PC-9 (cell line): ENCODE results near the gene CNTNAP2. TPM values are rescaled to one million over a fixed set of nuclear protein-coding genes. Genes with fewer than 3 reads are reported as not detected.

ENCODE experiments used
- BruUV-seq: library from RNA; stranded (reverse); fragments of 400-500 nt; replicated peaks from 2 replicates; lab custom pipeline; 2021; lab: Mats Ljungman, UMichigan
- CTCF ChIA-PET: fragments of 300-600 bp; sonication (Branson Sonifier 250); formaldehyde crosslinking; loops from one replicate; lab custom pipeline; 2022; ENCODE audit warnings: antibody characterized with exemption; lab: Charles Lee
- POLR2A ChIA-PET: fragments of 300-600 bp; sonication (Branson Sonifier 250); formaldehyde crosslinking; loops from one replicate; lab custom pipeline; 2022; ENCODE audit warnings: antibody characterized with exemption; ENCODE audit not compliant: unreplicated experiment; lab: Charles Lee
- DNase-seq, 2 experiments: peaks; one replicate each; pipeline versions ENCODE4 v3.0.0 to v3.0.0-alpha.2; 2015 to 2022; ENCODE audit warnings: mixed read lengths in 1 of 2
- H2AFZ ChIP-seq: fragments of 200-600 bp; sonication (generic); 2 replicates; pipeline ENCODE4 v1.8.1; 2017; ENCODE audit warnings: antibody characterized with exemption
- H3F3A ChIP-seq: fragments of 200-600 bp; sonication (generic); 2 replicates; pipeline ENCODE4 v1.8.1; 2017; ENCODE audit warnings: antibody characterized with exemption, mild to moderate bottlenecking, low read depth; ENCODE audit not compliant: insufficient read depth
- H3K27ac ChIP-seq: fragments of 200-600 bp; sonication (generic); 2 replicates; pipeline ENCODE4 v1.6.1; 2016; ENCODE audit warnings: mixed run types
- H3K27me3 ChIP-seq: fragments of 200-600 bp; sonication (generic); 2 replicates; pipeline ENCODE4 v1.6.1; 2016; ENCODE audit warnings: low read depth, mixed run types; ENCODE audit not compliant: insufficient read depth
- H3K36me3 ChIP-seq: fragments of 200-600 bp; sonication (generic); 2 replicates; pipeline ENCODE4 v1.6.1; 2016; ENCODE audit warnings: low read depth, mixed run types
- H3K4me1 ChIP-seq: fragments of 200-600 bp; sonication (generic); replicated peaks from 2 replicates; pipeline ENCODE4 v1.6.1; 2016; ENCODE audit warnings: mixed run types; ENCODE audit not compliant: insufficient read depth
- H3K4me2 ChIP-seq: fragments of 200-600 bp; sonication (generic); 2 replicates; pipeline ENCODE4 v1.6.1; 2017; ENCODE audit warnings: mixed run types
- H3K4me3 ChIP-seq: fragments of 200-600 bp; sonication (generic); 2 replicates; pipeline ENCODE4 v1.6.1; 2016; ENCODE audit warnings: mixed run types
- H3K79me2 ChIP-seq: fragments of 200-600 bp; sonication (generic); 2 replicates; pipeline ENCODE4 v1.6.1; 2017; ENCODE audit warnings: low read depth, mixed run types
- H3K9me2 ChIP-seq: fragments of 200-600 bp; sonication (generic); 2 replicates; pipeline ENCODE4 v1.8.1; 2017; ENCODE audit warnings: mild to moderate bottlenecking; ENCODE audit not compliant: insufficient read depth
- H3K9me3 ChIP-seq: fragments of 200-600 bp; sonication (generic); 2 replicates; pipeline ENCODE4 v1.8.1; 2016; ENCODE audit warnings: low read depth; ENCODE audit not compliant: insufficient read depth
- H4K20me1 ChIP-seq: fragments of 200-600 bp; sonication (generic); 2 replicates; pipeline ENCODE4 v1.8.1; 2017; ENCODE audit not compliant: insufficient read depth
- EZH2 ChIP-seq: fragments of 200-600 bp; sonication (generic); IDR thresholded peaks from 2 replicates; pipeline ENCODE4 v1.8.0; 2017; ENCODE audit warnings: antibody characterized with exemption, low read depth
- intact Hi-C: fragments of 100-400 bp; cut with micrococcal nuclease; formaldehyde crosslinking; loops from one replicate; pipeline ENCODE4 v1.10.0; 2022; ENCODE audit not compliant: unreplicated experiment
- total RNA-seq: library from RNA; stranded (reverse); gene quantifications from 2 replicates; pipeline ENCODE4 v1.2.3, GENCODE V29; 2021
- TF ChIP-seq, protein P1 (sequence below): fragments of 200-600 bp; sonication (generic); conservative IDR thresholded peaks from 2 replicates; pipeline ENCODE4 v1.6.1; 2017; ENCODE audit warnings: mixed run types, antibody characterized with exemption, mild to moderate bottlenecking, moderate library complexity

The CNTNAP2 gene
- total RNA-seq, 1 experiment from 2014 or later, result not detected

DNA sequence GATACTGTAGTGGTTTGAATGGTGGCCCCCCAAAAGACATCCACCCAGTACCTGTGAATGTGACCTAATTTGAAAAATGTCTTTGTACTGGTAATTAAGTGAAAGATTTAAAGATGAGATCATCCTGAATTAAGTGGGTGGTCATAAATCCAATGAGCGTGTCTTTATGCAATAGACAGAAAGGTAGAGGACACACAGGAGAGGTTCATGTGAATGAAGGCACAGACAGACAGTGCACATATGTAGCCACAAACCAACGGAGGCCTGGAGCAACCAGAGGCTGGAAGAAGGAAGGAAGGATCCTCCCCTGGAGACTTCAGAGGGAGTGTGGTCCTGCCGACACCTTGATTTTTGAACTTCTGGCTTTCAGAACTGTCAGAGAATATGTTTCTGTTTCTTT is 160.3 kb downstream of the CNTNAP2 start:
- CTCF ChIA-PET, result interaction anchor here (0.6 kb wide), 1 partner anchor 1961 kb away, joined by 3 read pairs; no protein-coding TSS in a partner anchor
- POLR2A ChIA-PET, result no interaction called here
- Histone ChIP-seq H3K27me3 (no peaks in the 10 kb centered on the region; the same call in 1 of the 2 replicates), H3K9me2 (no peaks in the 10 kb centered on the region; the same call in 1 of the 2 replicates), H3K4me1 (no peaks in the 10 kb centered on the region), H4K20me1 (no peaks in the 10 kb centered on the region), H3K79me2 (no peaks in the 10 kb centered on the region), H3K4me2 (no peak overlapping the region), H3F3A (no peaks in the 10 kb centered on the region), H3K27ac (no peak overlapping the region), H2AFZ (no peak overlapping the region), H3K9me3 (no peaks in the 10 kb centered on the region), H3K36me3 (no peaks in the 10 kb centered on the region), H3K4me3 (no peak overlapping the region)
- intact Hi-C loops, result no loop called here
- no peak for DNase-seq
- no TSS peak for BruUV-seq
- TF ChIP-seq, protein P1, sequence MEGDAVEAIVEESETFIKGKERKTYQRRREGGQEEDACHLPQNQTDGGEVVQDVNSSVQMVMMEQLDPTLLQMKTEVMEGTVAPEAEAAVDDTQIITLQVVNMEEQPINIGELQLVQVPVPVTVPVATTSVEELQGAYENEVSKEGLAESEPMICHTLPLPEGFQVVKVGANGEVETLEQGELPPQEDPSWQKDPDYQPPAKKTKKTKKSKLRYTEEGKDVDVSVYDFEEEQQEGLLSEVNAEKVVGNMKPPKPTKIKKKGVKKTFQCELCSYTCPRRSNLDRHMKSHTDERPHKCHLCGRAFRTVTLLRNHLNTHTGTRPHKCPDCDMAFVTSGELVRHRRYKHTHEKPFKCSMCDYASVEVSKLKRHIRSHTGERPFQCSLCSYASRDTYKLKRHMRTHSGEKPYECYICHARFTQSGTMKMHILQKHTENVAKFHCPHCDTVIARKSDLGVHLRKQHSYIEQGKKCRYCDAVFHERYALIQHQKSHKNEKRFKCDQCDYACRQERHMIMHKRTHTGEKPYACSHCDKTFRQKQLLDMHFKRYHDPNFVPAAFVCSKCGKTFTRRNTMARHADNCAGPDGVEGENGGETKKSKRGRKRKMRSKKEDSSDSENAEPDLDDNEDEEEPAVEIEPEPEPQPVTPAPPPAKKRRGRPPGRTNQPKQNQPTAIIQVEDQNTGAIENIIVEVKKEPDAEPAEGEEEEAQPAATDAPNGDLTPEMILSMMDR, result no peak
- TF ChIP-seq EZH2, result no peak

DNA sequence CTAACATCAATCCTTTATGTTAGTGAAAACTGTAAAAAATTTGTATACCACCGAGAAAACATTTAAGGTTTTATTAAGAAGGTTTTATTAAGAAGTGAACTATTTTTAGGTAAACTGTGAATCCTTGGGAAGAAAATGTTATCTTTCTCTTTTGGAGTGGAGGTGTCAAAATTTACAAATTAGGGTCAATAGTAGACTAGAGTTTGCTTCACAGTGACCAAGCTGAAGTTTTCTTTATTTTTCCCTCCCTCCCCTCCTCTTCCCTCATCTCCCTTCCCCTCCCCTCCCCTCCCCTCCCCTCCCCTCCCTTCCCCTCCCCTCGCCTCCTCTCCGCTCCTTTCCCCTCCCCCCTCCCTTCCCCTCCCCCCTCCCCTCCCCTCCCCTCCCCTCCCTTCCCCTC is 168.8 kb downstream of the CNTNAP2 start:
- H3F3A ChIP-seq, result no peaks in the 10 kb centered on the region
- TF ChIP-seq, protein P1, result no peak
- TF ChIP-seq EZH2, result no peak
- intact Hi-C loops, result no loop called here
- H3K27ac ChIP-seq, result no peak overlapping the region
- H2AFZ ChIP-seq, result no peak overlapping the region
- no peaks in the 10 kb centered on the region for H3K79me2 ChIP-seq
- DNase-seq, result no peak
- H4K20me1 ChIP-seq, result no peaks in the 10 kb centered on the region
- no TSS peak for BruUV-seq
- H3K27me3 ChIP-seq, result no peaks in the 10 kb centered on the region; the same call in 1 of the 2 replicates
- no peaks in the 10 kb centered on the region for H3K4me1 ChIP-seq
- H3K4me2 ChIP-seq, result no peak overlapping the region
- CTCF ChIA-PET, result no interaction called here
- POLR2A ChIA-PET, result no interaction called here
- H3K4me3 ChIP-seq, result no peak overlapping the region
- H3K9me2 ChIP-seq, result no peaks in the 10 kb centered on the region; the same call in 1 of the 2 replicates
- no peaks in the 10 kb centered on the region for H3K9me3 ChIP-seq
- no peaks in the 10 kb centered on the region for H3K36me3 ChIP-seq

DNA sequence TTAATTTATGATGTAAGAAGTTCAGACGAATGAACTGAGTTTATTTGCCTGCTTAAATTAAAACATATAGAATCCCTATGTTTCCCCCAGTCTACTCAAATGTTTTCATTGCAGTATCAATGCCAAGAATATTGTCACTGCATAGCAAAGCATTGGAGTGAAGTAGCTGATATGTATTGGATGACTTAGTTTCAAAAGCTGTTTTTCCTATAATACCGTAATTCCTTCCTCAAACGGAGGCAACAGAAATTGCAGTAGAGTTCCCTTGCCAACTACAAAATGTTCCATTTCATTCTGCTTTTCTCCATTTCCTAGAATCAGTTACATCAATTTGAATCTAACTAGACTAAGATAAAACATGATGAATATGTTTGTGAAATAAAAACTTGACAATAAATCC is 174.1 kb downstream of the CNTNAP2 start:
- Histone ChIP-seq H3K9me3 (no peaks in the 10 kb centered on the region), H3F3A (no peaks in the 10 kb centered on the region), H4K20me1 (no peaks in the 10 kb centered on the region), H3K4me2 (no peak overlapping the region), H3K36me3 (no peaks in the 10 kb centered on the region), H3K4me3 (no peak overlapping the region), H3K27ac (no peak overlapping the region), H3K4me1 (no peaks in the 10 kb centered on the region), H3K27me3 (no peaks in the 10 kb centered on the region), H3K79me2 (no peaks in the 10 kb centered on the region), H3K9me2 (no peaks in the 10 kb centered on the region; the same call in 1 of the 2 replicates), H2AFZ (no peak overlapping the region)
- no peak for TF ChIP-seq EZH2
- TF ChIP-seq, protein P1, result no peak
- BruUV-seq, result no TSS peak
- ChIA-PET CTCF (no interaction called here), POLR2A (no interaction called here)
- intact Hi-C loops, result no loop called here
- no peak for DNase-seq
